NCI-H2171 (cell line): ENCODE data around the gene PLVAP.

Experiments used
- DNase-seq: peaks from one replicate; lab custom pipeline; 2025; lab: John Stamatoyannopoulos, UW

The PLVAP gene, protein sequence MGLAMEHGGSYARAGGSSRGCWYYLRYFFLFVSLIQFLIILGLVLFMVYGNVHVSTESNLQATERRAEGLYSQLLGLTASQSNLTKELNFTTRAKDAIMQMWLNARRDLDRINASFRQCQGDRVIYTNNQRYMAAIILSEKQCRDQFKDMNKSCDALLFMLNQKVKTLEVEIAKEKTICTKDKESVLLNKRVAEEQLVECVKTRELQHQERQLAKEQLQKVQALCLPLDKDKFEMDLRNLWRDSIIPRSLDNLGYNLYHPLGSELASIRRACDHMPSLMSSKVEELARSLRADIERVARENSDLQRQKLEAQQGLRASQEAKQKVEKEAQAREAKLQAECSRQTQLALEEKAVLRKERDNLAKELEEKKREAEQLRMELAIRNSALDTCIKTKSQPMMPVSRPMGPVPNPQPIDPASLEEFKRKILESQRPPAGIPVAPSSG

DNA sequence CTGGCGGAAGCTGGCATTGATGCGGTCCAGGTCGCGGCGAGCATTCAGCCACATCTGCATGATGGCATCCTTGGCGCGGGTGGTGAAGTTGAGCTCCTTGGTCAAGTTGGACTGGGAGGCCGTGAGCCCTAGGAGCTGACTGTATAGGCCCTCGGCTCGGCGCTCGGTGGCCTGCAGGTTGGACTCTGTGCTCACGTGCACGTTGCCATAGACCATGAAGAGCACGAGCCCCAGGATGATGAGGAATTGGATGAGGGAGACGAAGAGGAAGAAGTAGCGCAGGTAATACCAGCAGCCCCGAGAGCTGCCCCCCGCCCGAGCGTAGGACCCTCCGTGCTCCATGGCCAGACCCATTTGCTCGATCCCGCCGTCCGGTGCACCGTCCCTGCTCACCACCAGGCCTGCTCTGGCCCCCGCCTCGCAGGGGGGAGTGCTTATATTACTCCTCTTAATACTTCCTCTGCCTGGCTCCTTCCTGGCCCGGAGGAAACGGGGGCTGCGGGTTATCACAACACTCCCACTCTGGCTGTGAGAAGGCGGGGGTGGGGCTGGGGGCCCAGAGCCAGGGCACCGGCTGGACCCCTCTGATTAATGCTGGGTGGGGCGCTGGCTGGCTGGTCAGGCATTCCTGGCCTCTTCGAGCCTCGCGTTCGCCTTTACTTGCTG is at the start of gene PLVAP:
PLVAP (minus strand) TSS at position 408 of the 666 bp plus-strand sequence; CDS start at position 354, 54 bp downstream.
- no peak for DNase-seq

- DNase-seq, result no peak
Observed at GRCh38 chr19:17424743-17425365, 47.7 kb upstream of the PLVAP start.

DNA sequence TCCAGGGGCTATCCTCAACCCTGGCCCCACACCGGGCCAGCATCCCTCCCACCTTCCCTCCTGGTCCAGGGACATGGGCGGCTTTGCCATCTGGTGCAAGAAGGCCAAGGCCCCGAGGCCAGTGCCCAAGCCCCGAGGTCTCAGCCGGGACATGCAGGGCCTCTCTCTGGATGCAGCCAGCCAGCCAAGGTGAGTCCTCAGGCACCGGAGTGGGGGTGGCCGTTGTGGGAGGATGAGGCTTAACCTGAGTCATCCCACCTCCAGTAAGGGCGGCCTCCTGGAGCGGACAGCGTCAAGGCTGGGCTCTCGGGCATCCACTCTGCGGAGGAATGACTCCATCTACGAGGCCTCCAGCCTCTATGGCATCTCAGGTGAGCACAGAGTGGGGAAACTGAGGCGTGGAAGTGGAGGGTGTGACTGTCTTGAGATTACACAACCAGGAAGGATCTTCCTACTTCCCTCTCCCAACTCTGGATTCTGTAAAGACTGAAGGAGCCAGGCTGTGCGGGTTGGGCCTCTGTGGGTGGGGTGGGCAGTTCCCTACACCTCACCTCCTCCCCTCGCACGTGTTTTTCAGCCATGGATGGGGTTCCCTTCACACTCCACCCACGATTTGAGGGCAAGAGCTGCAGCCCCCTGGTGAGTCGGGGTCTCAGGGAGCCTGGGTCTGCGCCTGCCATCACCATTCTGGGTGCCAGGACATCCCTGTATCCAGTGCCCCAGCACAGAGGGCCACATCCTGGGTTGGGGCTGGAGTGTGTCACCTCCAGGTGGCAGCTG is 46.5 kb upstream of the PLVAP start:
- DNase-seq, result no peak

DNA sequence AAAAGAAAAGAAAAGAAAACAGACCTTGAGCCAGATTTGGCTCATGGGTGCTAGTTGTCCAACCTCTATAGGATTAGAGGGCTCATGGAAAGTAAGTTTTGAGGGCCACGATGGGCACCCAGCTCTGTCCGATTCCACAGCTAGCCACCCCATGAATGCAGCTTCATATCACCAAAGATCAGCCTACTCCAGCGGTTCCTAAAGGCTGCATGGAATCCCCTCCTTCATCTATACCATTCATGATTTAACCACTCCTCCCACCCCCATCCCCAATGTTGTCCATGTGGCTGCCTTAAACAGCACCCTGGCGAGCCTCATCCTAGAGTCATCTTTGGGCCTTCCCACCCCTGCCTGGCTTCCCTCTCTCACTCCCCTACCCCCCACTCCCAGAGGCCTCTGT is 44.8 kb upstream of the PLVAP start:
- DNase-seq, result no peak

DNA sequence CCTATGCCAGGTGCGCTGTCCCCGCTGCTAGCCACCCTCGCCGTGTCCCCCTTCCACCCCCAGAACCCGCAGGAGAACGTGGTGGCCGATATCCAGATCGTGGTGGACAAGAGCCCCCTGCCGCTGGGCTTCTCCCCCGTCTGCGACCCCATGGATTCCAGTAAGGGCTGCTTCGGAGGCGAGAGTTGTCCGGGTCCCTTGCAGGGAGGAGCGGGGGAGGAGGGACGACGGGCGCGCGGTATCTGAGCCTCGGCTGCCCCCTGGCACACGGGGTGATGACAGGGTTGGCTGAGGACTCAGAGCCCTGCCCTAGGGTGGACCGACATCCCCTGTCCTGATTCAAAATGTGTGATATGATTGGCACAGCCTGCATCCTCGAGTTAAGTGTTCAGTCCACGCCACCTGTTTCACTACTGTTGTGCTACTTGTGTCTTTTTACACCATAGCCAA is 43.4 kb upstream of the PLVAP start:
- no peak for DNase-seq

DNA sequence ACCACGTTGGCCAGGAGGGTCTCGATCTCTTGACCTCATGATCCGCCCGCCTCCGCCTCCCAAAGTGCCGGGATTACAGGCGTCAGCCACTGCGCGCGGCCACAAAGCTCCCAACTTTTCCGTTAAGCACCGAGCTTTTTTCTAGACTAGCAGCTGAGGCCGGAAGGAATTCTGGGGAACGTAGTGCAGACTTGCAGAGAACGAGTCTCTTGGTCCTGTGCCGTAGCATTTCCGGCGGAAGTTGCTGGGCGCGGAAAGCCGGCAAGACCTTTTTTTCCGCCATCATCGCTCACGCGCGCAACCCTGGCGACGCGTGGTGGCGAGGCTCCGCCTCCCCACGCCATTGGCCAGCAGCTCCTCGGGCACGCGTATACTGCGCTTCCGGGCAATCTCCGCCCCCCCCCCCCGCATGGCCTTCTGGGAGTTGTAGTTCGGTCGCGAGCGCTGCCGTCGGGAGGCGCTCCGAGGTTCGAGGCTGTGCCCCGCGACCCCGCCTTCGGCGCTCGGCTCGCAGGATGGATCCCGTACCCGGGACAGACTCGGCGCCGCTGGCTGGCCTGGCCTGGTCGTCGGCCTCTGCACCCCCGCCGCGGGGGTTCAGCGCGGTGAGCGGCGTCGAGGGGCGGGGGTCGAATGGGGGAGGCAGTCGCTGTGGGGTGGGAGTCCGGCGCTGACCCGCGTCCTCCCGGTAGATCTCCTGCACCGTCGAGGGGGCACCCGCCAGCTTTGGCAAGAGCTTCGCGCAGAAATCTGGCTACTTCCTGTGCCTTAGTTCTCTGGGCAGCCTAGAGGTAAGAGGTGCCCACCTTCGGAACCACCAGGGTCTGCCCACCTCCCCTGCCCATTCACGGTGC is 42.7 kb upstream of the PLVAP start, which contains the start of gene MVB12A:
MVB12A (plus strand) TSS at position 427 of the 854 bp plus-strand sequence; CDS start at position 516, 89 bp downstream.
- peak; percentile 98 for DNase-seq

DNA sequence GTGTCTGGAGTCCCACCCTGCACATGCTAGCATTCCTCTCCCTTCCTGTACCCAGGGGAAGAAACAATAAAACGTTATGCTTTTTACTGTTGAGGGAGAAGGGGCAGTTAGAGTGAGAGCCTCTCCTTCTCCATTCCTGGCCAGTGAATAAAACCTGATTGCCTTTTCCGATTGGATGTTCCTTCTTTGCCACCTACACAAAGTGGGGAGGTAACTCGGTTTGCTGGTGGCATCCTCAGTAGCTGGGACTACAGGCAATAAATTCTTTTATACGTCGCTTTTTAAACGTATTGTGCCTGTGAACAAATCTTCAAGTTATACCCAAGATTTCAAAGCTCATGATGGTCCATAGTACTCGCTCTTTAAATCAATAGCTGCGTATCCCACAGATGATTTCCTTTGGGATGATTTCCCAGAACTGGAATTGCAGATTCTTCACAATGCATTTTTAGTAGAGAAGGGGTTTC is 42.0 kb upstream of the PLVAP start:
- no peak for DNase-seq

DNA sequence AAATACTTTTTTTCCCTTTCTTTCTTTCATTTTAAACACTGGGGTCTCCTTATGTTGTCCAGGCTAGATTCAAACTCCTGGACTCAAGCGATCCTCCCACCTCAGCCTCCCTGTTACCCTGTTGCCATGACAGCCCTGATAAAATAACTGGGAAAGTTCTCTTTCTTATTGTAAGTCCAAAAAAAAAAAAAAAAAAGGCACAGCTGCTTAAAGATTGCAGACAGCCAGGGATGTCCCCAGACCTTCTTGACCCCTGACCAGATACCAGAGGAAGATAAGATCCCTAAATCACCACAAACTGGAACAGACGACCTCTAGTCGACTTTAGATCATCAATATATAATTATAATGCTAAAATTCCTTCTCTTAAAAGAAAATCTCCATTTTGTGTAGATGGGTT is 41.6 kb upstream of the PLVAP start:
- no peak for DNase-seq

GRCh38 chr19:17415121-17415520 is 38.0 kb upstream of the PLVAP start:
- DNase-seq, result peak; percentile 44

DNA sequence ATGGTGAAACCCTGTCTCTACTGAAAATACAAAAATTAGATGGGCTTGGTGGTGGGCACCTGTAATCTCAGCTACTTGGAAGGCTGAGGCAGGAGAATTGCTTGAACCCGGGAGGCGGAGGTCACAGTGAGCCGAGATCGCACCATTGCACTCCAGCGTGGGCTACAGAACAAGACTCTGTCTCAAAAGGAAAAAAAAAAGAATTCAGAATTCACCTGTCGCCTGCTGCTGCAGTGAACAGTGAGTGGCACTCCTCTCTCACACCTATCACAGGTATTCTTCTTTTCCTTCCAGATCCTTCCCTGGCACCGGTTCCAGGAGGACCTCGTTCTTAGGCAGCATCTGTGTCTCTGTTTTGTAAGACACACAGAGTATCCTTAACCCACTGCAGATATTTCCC is 37.0 kb upstream of the PLVAP start:
- no peak for DNase-seq

DNA sequence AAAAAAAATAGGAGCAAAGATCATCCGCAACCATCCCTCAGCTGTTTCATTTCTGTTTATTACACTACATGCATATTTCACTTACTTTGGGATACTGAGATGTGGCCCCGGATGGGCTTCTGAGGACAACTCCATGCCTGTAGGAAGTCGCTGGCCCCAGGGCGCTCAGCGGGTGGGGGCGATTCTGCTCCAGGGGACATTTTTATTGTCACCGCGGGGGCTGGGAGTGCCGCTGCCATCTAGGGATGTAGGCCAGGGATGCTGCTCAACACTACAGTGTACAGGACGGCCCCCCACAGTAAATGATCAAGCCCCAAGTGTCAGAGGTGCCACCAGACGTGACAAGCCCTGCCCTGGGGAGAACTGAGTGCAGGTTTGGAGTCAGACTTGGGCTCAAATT is 34.7 kb upstream of the PLVAP start:
- no peak for DNase-seq

GRCh38 chr19:17409990-17410389 is 32.8 kb upstream of the PLVAP start:
- DNase-seq, result no peak

DNA sequence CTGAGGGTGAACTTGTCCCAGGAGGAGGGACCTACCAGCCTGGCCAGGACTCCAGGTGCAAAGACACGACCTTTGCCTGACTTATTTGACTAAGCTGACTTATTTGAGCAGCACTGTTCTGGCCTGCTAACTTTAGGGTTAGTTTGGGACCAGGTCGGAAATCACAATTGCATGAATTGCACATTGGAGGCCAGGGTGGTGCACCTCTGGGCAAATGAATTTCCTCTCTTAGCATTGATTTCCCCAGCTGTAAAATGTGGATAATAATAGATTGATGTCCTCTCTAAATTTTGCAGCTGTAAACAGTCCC is 29.7 kb upstream of the PLVAP start:
- no peak for DNase-seq

DNA sequence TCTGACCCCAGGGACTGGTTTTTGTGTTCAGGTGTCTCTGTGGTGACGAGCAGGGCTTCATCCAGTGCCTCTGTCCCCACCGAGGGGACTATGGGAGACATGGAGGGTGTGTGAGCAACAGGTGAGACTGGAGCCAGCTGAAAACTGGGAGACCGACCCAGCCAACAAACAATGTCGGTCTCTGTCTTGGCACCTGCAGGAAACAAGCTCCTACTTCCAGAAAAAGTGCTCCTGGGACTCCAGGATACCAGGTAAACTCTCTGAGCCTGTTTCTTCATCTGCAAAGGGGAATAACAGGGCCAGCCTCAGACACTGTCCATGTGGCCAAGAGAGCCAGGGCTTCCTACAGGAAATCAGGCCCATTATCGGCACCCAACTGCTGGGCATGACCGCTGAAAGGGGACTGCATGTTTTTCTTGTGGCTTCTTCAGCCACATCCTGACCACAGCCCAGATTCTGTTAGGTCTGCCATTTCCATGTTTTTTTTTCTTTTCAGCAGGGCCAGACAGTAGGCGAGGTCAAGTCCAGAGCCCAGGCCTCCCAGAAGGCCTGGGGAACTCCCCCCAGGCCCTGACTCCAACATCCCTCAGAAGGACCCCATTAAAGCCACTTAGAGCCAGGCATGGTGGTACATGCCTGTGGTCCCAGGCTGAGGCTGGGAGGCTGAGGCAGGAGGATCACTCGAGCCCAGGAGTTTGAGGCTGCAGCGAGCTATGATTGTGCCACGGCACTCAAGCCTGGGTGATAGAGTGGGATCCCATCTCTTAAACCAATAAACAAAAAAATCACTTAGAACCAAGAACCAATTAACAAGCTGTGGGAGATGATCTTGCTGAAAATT is 29.1 kb upstream of the PLVAP start:
- no peak for DNase-seq

GRCh38 chr19:17405250-17406045 is 28.3 kb upstream of the PLVAP start, which contains the start of gene BST2:
BST2 (minus strand) TSS chr19:17405630; CDS start chr19:17405575, 55 bp downstream.
- DNase-seq, result no peak

DNA sequence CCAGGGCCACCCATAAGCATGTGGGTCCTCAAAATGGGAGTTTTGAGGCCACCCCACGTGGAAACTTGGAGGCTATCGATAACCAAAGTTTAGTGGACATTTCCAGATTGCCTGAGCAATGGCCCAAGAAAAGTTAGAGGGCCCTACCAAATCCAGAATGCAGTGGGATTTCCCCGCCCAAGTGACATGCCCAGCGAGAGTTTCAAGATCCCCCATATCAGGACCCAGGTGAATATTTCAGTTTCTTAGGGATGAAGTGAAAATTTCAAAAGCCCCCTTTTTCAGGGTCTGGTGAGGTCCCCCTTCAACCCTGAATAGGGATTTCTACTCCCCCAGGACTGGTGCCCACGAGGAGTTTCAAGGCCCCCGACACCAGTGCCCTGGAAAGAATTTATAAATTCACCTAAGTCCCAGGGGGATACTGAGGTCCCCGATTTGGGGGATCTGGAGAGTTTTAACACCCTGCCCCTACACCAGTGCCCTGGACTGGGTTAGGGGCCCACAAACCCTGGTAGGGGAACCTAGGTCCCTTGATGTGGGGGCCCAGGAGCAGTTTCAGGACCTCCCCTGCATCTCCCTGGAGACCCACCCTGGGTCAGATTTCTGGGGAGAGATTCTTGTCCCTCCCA is 27.6 kb upstream of the PLVAP start:
- DNase-seq, result no peak

- no peak for DNase-seq
Observed at GRCh38 chr19:17404015-17404414, 26.9 kb upstream of the PLVAP start.

DNA sequence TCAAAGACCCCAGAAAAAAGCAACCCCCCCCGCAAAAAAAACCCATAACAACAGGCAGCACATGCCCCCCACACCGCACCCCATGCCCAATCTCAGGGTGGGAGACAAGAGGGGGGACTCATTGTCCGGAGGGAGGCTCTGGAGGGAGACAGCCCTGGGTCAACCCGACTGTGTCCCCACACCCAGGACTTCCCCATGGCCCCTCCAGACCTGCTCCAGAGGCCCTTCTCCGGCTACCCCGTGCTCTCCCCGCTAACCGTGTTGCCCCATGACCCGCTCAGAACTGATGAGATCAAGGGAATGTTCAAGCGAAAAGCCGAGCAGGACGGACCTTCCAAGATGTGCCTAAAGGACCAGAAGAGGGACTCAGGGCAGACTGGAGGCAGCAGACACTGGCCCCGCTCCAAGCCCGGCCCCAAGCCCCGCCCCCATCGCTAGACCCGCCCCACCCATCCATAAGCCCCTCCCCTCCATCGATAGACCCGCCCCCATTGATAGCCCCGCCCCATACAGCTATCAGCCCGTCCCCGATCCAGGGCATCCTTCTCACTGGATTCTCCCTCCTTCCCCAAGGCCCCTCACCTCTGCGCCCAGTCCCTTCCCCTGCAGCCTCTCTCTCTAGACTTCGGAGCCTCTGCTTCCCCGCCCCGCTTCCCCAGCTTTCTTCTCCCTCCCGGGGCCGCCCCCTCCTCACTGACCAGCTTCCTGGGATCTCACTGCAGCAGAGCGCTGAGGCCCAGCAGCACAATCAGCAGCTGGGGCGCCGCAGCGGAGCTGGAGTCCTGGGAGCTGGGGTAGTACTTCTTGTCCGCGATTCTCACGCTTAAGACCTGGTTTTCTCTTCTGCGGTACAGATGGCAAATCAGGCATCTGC is 26.1 kb upstream of the PLVAP start:
- DNase-seq, result no peak
